Activated CD8-positive, alpha-beta memory T cell treated with anti-CD3 and anti-CD28 coated beads, Interleukin-2, amount 50 U/mL, for 4 hours (primary cell): Measurements from ENCODE around the gene APOC1.

Experiments
- DNase-seq: peaks from one replicate; pipeline ENCODE4 v3.0.0-alpha.2; 2020

APOC1 gene

GRCh38 chr19:44957526-44957925, 43.1 kb downstream of the APOC1 start:
- no peak for DNase-seq

GRCh38 chr19:44958090-44958489, 43.7 kb downstream of the APOC1 start:
- DNase-seq = no peak

GRCh38 chr19:44959691-44960090, 45.3 kb downstream of the APOC1 start:
- DNase-seq = no peak

GRCh38 chr19:44960906-44961728, 46.7 kb downstream of the APOC1 start:
- no peak for DNase-seq

- no peak for DNase-seq
Measured at GRCh38 chr19:44961821-44962220, 47.4 kb downstream of the APOC1 start.

GRCh38 chr19:44968118-44968517, 53.7 kb downstream of the APOC1 start:
- no peak for DNase-seq

- no peak for DNase-seq
Measured at GRCh38 chr19:44968670-44969069, 54.3 kb downstream of the APOC1 start.
